Coronary artery (tissue), 2 donors: ENCODE data around the gene FAM162B.
"Not testable (repeated sequence)": the region's sequence is repeated elsewhere in the genome, so short reads cannot be mapped to it uniquely, and the experiment has no call there.

Source experiments
- DNase-seq: peaks from one replicate; pipeline ENCODE4 v3.0.0-alpha.2; 2017; ENCODE audit warnings: low spot score
- H3K27ac ChIP-seq, 2 donors: fragments of 200-600 bp; sonication (generic); one replicate each; pipeline ENCODE4 v1.5.1; 2016 to 2019
- H3K4me3 ChIP-seq: fragments of 200-600 bp; sonication (generic); 2 replicates; pipeline ENCODE4 v1.5.1; 2016; ENCODE audit warnings: mild to moderate bottlenecking, moderate library complexity
- CTCF ChIP-seq: fragments of 200-600 bp; sonication (generic); IDR thresholded peaks from one replicate; pipeline ENCODE4 v1.5.1; 2019; ENCODE audit warnings: antibody characterized with exemption

Gene FAM162B

GRCh38 chr6:116726947-116727346 lies 38.6 kb downstream of the FAM162B start:
- TF ChIP-seq CTCF, result no peak
- Histone ChIP-seq H3K4me3 (no peak overlapping the region), H3K27ac (no peak overlapping the region)
- DNase-seq, result no peak

- Histone ChIP-seq H3K4me3 (no peak overlapping the region), H3K27ac (no peak overlapping the region)
- TF ChIP-seq CTCF, result no peak
- no peak for DNase-seq
Measured at GRCh38 chr6:116714761-116715160, 50.8 kb downstream of the FAM162B start.

GRCh38 chr6:116714296-116714695 lies 51.2 kb downstream of the FAM162B start:
- Histone ChIP-seq H3K4me3 (no peak overlapping the region), H3K27ac (no peak overlapping the region)
- DNase-seq, result no peak
- no peak for TF ChIP-seq CTCF

- no peak for DNase-seq
- Histone ChIP-seq H3K27ac (no peak overlapping the region), H3K4me3 (no peak overlapping the region)
- TF ChIP-seq CTCF, result no peak
Measured at GRCh38 chr6:116705917-116706316, 59.6 kb downstream of the FAM162B start.

- not testable (repeated sequence) for H3K27ac ChIP-seq, DNase-seq, H3K4me3 ChIP-seq
Measured at GRCh38 chr6:116703888-116704287, 61.6 kb downstream of the FAM162B start.
